HFF-Myc (cell line): Measurements from ENCODE around the gene LHX3.

Source experiments
- DNase-seq: peaks from one replicate; pipeline ENCODE4 v3.0.0-alpha.2; 2011; ENCODE audit warnings: low read depth; ENCODE audit errors: extremely low read depth
- H3K4me3 ChIP-seq: replicated peaks from 2 replicates; pipeline ENCODE4 v1.5.1; 2011; ENCODE audit warnings: low read depth, mild to moderate bottlenecking, control low read depth, low read length
- TF ChIP-seq, protein P1 (sequence below): IDR thresholded peaks from 2 replicates; pipeline ENCODE4 v1.5.1; 2012; ENCODE audit warnings: mild to moderate bottlenecking, low read depth, low read length, control low read depth; ENCODE audit errors: missing control alignments

The LHX3 gene

DNA sequence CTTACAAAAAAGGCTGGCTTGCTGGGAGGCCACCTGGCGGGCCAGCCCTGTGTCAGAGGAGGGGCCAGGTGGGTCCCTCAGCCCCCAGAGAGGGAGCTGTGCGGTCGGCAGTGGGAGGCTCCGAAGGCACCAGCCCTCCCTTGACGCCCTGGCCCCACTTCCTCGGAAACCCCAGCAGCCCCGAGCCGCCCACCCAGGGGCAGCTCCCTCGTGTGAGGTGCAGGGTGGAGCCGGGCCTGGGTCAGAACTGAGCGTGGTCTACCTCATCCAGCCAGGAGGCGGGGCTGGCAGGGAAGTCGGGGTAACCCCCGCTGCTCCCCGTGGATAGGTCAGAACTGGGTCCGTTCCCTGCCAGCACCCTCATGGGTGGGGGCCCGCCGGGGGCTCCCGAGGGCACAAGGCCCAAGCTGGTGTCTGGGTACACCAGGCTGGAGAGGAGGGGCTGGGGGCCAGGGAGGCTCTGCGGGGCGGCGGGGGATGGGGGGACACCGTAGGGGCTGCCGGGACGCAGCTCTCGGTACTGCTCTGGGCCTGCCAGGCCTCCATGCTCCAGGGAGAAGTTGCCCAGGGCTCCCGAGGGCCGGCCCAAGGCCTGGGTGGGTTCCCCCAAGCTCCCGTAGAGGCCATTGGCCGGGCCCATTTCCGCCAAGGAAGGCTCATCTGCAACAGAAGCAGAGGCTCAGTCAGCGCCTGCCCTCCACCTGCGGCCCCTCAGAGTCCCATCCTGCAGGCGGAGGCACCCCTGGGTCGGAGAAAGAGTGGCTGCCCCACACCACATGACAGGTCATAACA is 7.6 kb downstream of the LHX3 start:
- TF ChIP-seq, protein P1, sequence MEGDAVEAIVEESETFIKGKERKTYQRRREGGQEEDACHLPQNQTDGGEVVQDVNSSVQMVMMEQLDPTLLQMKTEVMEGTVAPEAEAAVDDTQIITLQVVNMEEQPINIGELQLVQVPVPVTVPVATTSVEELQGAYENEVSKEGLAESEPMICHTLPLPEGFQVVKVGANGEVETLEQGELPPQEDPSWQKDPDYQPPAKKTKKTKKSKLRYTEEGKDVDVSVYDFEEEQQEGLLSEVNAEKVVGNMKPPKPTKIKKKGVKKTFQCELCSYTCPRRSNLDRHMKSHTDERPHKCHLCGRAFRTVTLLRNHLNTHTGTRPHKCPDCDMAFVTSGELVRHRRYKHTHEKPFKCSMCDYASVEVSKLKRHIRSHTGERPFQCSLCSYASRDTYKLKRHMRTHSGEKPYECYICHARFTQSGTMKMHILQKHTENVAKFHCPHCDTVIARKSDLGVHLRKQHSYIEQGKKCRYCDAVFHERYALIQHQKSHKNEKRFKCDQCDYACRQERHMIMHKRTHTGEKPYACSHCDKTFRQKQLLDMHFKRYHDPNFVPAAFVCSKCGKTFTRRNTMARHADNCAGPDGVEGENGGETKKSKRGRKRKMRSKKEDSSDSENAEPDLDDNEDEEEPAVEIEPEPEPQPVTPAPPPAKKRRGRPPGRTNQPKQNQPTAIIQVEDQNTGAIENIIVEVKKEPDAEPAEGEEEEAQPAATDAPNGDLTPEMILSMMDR: no peak
- H3K4me3 ChIP-seq: no peak overlapping the region

DNA sequence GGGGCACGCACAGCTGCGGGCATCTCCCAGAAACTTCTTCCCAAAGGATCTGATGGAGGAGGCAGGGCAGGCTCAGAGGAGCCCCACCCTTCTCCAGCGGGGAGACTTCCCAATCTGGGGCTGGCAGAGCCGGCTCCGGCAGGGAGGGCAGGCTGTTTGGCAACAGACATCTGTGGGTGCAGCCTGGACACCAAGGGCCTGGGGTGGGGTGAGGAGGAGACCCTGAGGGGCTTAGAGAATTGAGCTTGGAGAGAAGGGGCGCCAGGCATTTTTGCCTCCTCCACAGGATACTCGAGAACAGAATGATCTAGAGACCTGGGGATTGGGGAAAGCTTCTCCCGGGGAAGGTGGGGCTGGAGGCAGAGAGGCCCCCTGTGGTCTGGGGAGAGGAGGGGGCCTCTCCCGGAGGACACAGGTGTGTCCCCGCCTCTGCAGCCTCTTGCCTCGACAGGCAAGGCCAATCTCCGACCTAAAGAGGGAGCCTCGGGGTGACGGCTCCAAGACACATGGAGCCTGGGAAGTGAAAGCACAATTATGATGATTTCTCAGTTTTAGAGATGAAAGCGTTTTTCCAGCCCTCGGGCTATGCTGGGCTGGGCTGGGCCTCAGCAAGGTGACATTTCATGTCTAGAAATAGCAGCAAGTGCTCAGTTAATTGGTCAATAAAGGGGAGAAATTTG is 8.4 kb downstream of the LHX3 start:
- TF ChIP-seq, protein P1: no peak
- no peak overlapping the region for H3K4me3 ChIP-seq
- no peak for DNase-seq

More for the DNA sequence above, 7.6 kb downstream of the LHX3 start:
- no peak for DNase-seq

DNA sequence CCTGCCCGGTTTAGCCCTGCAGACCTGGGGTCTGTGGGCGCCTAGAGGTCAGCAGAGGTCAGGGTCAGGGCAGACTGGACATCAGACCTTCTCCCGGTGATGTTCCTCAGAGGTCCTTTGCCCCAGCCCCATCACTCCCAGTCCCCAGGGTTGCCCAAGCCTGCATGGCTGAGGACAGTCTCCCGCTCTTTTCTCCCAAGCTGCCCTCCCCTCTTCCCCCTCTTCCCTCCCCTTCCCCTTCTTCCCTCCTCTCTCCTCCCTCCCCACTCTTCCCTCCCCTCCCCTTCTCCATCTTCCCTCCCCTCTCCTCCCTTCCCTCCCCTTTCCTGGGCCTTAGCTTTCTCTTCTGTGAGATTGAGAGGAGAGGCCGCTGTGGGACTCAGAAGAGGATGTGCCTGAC is 10.4 kb downstream of the LHX3 start:
- H3K4me3 ChIP-seq: no peak overlapping the region
- DNase-seq: no peak
- TF ChIP-seq, protein P1: no peak

DNA sequence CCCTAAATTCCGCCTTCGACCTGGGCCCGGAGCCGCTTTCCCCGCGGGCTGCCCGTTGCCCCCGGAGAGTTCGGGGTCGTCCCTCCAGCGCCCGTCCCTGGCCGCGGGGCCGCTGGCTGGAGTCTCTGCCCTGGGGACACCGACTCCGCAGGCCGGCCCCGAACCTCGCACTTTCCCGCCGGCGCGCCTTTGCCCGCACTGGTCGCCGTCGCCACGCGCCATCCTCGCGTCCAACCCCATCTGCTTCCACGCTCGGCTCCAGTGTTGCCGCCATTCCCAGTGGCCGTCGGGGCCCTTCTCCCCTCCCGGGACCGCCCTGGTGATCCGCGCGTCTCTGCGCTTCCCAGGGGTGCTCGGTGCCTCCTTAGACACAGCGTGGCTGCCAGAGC is 11.0 kb downstream of the LHX3 start:
- TF ChIP-seq, protein P1: no peak
- no peak overlapping the region for H3K4me3 ChIP-seq
- DNase-seq: no peak

DNA sequence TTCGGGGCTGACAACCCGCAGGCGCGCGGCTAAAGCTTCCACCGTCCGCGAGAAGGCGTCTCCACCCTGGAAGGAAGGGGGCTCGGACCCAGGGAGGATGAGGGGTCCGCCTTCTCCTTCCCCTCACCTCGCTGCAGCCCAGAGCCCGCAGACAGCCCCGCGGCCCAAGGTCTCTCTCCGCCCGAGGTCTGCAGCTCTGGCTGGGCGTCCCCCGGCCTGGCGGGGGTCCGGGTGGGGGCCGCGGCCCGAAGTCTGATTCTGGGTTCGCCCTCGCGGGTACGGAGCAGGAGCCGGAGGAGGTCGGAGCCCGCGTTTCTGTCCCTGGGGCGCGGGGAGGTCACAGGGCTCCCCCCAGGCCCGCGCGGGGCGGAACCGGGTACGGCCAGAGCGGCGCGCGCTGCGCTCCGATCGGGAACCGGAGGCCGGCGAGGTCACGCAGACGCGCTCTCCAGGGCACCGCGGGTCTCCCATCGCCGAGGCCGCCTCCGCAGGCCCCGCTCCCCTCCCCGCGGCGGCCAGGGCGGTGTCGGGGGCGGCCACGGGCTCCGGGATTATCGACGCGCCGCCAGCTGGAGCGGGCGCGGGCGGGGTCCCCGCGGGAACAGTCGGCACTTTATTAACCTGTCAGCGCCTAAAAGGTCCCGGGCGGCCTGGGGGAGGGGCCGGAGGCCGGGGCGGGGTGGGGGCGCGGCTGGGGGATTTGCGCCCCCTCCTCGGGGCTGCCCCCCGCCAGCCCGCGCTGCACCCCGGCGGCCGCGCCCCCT is 11.6 kb downstream of the LHX3 start:
- no peak overlapping the region for H3K4me3 ChIP-seq
- TF ChIP-seq, protein P1: no peak
- no peak for DNase-seq

DNA sequence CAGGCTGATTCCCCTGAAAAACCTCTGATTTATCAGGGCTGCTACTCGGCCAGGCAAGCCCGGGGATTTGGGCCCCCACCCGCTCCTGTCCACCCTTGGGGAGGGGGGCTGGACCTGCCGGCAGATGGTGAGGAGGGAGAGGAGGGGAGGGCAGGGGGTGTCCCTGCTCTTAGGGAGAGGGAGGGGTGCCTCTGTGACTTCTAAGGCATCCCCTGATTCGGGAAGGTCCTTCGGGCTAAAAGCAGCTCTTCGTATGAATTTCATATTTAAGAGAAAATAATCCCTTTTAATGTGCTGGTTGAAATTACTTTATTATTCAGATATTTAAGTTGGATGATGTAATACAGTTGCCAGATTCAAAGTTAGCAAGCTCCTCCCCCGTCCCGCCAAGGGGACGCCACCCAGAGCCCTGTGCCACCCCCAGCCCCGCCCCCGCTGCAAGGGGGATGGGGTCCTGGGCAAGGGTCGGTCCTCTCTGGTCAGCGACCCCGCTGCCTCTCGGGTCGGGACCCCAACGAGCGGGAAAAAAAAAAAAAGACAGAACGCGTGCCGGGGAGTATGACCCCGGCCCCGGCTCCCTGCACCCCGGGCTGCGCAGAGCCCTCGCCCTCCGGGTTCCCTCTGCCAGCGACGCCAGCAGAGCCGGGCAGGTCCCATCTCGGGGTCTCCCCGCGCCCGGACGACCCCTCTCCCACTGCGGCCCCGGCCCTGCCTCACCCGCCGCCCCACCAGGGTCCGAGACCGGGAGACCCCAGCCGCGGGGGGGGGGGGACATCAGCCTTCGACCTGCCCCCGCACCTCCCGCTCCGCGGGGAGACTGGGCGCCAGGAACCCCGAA is 12.4 kb downstream of the LHX3 start:
- H3K4me3 ChIP-seq: no peak overlapping the region
- TF ChIP-seq, protein P1: no peak
- DNase-seq: no peak
